ENCODE measurements around the gene AHRR. TPM values are rescaled to one million over a fixed set of nuclear protein-coding genes. Genes with fewer than 3 reads are reported as not detected.

AHRR gene
- total RNA-seq, 1 experiment from 2014 or later = 1.9 TPM

GRCh38 chr5:398475-399295 is 77.2 kb downstream of the AHRR start:
- Histone ChIP-seq H3K36me3 (ENCODE audit: low read depth, low read length) (no peaks in the 10 kb centered on the region), H3K4me3 (ENCODE audit: low read length) (no peak overlapping the region), H3K9ac (ENCODE audit: low read length) (no peak overlapping the region), H3K9me2 (replicated peaks; ENCODE audit: low read length) (no peaks in the 10 kb centered on the region), H3K4me2 (ENCODE audit: low read length) (no peak overlapping the region), H3K27ac (ENCODE audit: low read length) (no peak overlapping the region), H3K4me1 (ENCODE audit: insufficient read depth, low read length) (peaks cover 20% of the 10 kb centered on the region), H3K27me3 (ENCODE audit: low read length) (no peaks in the 10 kb centered on the region), H3K79me2 (ENCODE audit: low read length) (no peaks in the 10 kb centered on the region), H2AFZ (ENCODE audit: low read length) (no peak overlapping the region), H3K9me3 (ENCODE audit: low read length) (no peaks in the 10 kb centered on the region), H3F3A (ENCODE audit: low read length, unreplicated experiment) (no peaks in the 10 kb centered on the region), H4K20me1 (ENCODE audit: low read length) (no peaks in the 10 kb centered on the region)
- no TSS peak for BruUV-seq (replicated peaks)
- CTCF ChIA-PET = no interaction called here
- DNase-seq (no peak), ATAC-seq (no peak)
- intact Hi-C loops (cut with micrococcal nuclease) = no loop called here
- TF ChIP-seq EZH2 (IDR thresholded peaks at IDR 0.05; ENCODE audit: low read length, unreplicated experiment) = no peak
- no peak for TF ChIP-seq EZH2phosphoT487 (IDR thresholded peaks at IDR 0.05; ENCODE audit: borderline replicate concordance, low read length)
- POLR2A ChIA-PET (ENCODE audit: unreplicated experiment) = no interaction called here

- DNase-seq = no peak
- ChIA-PET CTCF (no interaction called here), POLR2A (ENCODE audit: unreplicated experiment) (no interaction called here)
- H3K4me2 ChIP-seq (ENCODE audit: low read length) = no peak overlapping the region
- H3K79me2 ChIP-seq (ENCODE audit: low read length) = no peaks in the 10 kb centered on the region
- H3K27me3 ChIP-seq (ENCODE audit: low read length) = no peaks in the 10 kb centered on the region
- no peaks in the 10 kb centered on the region for H4K20me1 ChIP-seq (ENCODE audit: low read length)
- no peak overlapping the region for H3K4me3 ChIP-seq (ENCODE audit: low read length)
- ATAC-seq = no peak
- H3K9me3 ChIP-seq (ENCODE audit: low read length) = no peaks in the 10 kb centered on the region
- H3K9ac ChIP-seq (ENCODE audit: low read length) = no peak overlapping the region
- intact Hi-C loops (cut with micrococcal nuclease) = no loop called here
- H2AFZ ChIP-seq (ENCODE audit: low read length) = no peak overlapping the region
- TF ChIP-seq EZH2phosphoT487 (IDR thresholded peaks at IDR 0.05; ENCODE audit: borderline replicate concordance, low read length) (no peak), CTCF (conservative IDR thresholded peaks at IDR 0.05; ENCODE audit: low read depth, low read length) (no peak), EZH2 (IDR thresholded peaks at IDR 0.05; ENCODE audit: low read length, unreplicated experiment) (no peak)
- no peak overlapping the region for H3K27ac ChIP-seq (ENCODE audit: low read length)
- BruUV-seq (replicated peaks) = no TSS peak
- peaks cover 20% of the 10 kb centered on the region for H3K4me1 ChIP-seq (ENCODE audit: insufficient read depth, low read length)
- no peaks in the 10 kb centered on the region for H3K9me2 ChIP-seq (replicated peaks; ENCODE audit: low read length)
- no peaks in the 10 kb centered on the region for H3F3A ChIP-seq (ENCODE audit: low read length, unreplicated experiment)
- H3K36me3 ChIP-seq (ENCODE audit: low read depth, low read length) = no peaks in the 10 kb centered on the region
Observed at GRCh38 chr5:399296-400281, 78.1 kb downstream of the AHRR start.
